GM19467 (cell line): ENCODE measurements around the gene PRPF4.
A peak's percentile ranks its signal among the peaks of the same experiment; 100 is the strongest.
"Not testable (repeated sequence)": the region's sequence is repeated elsewhere in the genome, so short reads cannot be mapped to it uniquely, and the experiment has no call there.

Source experiments
- ATAC-seq: cut with Tn5 transposase; IDR thresholded peaks from one replicate; pipeline ENCODE4 v1.9.1; 2021; ENCODE audit warnings: mild to moderate bottlenecking, moderate library complexity; ENCODE audit not compliant: unreplicated experiment

PRPF4 gene

DNA sequence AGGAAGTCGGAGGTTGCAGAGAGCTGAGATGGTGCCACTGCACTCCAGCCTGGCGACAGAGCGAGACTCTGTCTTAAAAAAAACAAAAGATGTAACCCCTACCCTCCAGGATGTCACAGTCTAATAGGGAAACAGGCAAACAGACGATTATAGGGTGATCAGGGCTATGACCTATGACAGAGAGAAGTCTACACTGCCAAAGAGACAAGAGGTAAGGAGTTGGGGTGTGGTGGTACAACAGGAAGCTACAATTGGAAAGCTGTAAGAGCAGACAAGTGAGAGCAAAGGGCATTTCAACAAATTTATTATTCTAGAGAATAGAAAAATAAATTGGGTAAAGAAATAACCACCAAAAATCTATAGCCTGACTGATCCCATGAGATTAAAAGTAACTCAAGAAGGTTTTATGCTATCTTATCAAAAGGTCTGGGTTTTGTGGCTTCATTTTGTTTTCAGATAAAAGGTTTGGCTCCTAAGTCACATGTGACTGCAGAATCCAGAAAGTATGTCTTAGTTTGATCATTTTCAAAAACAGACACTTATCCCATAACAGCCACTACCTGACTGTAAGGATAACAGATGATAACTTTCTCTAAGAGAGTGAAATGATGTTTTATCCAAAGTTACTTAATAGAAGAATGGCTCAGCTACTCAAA lies 7.4 kb upstream of the PRPF4 start:
- no peak for ATAC-seq

DNA sequence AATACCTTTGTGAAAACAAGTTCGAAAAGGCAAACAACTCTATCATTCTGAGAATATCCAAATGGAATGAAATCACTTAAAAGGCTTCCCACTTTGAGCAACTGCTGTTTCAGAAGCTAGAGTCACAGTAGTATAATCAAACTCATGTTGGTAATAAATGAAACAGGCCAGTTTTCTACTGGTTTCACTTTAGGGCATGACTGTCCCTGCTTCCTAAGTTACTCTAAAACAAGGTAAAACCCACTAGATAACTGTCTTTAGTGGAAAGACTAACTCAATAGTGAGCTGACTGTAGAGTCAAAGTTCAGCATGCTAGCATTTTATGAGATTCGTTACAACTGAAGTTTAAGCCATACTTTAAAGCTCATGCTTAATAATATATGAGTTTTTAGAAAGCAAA lies 6.1 kb upstream of the PRPF4 start:
- ATAC-seq: no peak

DNA sequence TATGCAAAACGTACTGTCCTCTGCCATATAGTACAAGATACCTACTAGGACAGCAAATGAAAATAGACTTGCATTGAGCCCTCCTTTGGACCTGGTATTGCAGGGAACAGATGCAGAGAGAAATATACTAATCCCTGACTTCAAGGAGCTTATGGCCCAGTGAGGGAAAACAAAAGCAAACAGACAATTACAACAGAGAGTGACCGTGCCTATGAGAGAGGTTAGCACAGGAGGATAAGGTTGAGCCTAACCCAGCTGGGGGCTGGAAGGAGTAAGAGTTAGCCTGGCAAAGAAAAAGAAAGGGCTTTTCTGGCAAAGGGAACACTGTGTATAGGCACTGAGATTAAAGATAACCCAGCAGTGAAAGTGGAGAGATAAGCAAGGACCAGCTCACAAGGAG lies 5.6 kb upstream of the PRPF4 start:
- no peak for ATAC-seq

DNA sequence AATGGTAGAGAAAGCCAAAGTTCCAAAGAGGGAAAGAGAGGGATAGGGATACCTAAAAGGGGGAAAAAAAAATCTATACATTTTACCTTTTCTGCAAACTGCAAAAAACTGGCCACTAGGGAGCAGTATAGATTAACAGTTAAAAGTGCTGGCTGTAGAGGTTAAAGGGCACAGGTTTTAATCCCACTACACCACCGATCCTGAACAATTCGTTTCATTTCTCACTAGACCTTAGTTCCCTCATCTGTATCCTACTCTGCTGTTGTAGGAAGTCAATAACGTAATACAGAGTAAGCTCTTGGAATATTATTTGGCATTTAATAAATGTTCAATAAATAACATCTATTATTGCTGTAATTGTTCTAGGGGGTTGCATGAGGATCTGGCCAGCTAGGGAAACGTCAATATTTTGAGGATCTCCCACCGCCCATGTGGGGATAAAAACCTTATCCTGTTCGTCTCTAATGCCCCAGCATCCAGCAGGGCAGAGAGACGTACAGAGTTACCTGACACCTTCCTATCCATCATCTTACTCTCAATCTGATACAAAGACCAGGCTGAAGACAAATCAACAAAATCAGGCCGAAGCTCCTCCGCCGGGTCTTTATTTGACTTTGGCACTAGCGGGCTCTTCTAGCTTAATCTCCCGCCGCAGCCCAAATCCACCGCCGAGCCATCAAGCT lies 843 bp upstream of the PRPF4 start:
- peak; percentile 12 for ATAC-seq

DNA sequence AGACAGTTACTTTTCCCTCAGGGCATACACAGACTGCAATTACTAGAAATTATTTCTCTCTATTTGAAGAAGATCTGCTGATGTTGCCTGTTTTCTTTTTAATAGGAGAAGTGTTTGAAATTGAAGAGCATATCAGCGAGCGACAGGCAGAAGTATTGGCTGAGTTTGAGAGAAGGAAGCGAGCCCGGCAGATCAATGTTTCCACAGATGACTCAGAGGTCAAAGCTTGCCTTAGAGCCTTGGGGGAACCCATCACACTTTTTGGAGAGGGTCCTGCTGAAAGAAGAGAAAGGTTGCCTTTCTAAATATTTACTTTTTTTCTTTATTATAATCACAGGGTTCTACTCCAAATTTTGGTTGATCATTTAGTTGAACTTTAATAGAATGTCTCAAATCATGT lies 3.4 kb downstream of the PRPF4 start:
- no peak for ATAC-seq

DNA sequence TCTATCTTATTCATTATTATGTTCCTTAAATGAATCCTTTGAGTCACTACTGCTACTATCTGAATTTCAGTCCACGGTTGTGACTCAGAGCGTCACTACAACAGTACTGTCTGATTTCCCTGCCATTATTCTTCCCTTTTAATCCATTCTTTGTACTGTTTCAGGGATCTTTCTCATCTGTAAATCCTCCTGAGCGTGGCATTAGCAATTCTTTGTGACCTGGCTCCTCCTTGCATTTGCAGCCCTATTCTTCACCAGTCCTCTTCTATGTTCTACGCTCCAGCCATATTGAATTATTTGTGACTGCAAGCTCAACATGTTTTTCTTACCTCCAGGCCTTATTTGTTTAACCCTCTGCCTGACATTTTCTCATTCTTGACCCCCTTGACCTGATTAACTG lies 5.9 kb downstream of the PRPF4 start:
- ATAC-seq: no peak

DNA sequence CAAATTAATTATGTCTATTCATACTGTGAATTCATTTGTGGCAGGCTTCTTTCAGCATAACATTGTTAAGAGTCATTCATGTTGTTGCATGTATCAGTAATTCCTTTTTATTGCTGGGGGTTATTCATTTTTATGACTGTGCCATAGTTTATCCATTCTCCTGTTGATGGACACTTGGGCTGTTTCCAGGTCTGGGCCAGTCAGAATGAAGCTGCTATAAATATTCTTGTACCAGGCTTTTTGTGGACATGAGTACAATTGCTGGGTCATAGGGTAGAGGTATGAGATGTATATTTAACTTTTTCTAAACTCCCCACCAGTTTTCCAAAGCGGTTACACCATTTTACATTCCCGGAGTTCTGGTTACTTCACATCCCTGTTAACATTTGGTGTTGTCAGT lies 13.6 kb downstream of the PRPF4 start:
- no peak for ATAC-seq

DNA sequence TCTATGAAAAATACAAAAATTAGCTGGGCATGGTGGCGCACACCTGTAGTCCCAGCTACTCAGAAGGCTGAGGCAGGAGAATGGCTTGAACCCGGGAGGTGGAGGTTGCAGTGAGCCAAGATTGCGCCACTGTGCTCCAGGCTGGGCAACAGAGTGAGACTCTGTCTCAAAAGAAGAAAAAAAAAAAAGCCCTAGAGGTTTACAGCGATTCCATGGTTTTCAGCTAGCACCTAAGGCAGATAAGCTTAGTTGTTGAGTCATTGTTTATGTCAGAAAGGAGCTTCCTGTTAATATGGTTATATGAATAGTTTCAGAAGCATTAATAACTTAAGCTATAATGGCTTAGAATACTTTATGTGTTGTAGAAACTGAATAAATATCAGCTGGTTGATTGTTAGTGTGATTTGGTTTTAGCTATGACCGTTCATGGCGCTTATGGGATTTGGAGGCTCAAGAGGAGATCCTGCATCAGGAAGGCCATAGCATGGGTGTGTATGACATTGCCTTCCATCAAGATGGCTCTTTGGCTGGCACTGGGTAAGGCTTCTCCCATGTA lies 14.7 kb downstream of the PRPF4 start:
- no peak for ATAC-seq

DNA sequence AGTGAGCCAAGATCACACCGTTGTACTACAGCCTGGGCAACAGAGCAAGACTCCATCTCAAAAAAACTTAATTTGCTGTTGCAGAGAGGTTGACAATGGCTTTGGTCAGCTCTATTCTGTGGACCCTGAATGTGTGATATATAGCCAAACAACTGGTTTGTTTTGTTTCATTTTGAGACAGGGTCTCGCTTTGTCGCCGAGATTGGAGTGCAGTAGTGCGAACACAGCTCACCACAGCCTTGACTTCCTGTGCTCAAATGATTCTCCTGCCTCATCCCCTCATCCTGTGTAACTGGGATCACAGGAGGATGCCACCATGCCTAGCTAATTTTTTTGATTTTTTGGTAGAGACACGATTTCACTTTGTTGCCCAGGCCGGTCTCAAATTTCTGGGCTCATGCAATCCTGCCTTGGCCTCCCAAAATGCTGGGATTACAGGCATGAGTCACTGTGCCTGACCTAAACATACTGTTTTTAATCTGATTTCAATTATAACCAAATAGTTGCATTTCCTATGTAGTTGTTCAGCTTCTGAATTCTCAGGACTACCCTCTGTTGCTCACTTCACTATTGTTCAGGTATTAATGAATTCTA lies 17.9 kb downstream of the PRPF4 start:
- no peak for ATAC-seq

DNA sequence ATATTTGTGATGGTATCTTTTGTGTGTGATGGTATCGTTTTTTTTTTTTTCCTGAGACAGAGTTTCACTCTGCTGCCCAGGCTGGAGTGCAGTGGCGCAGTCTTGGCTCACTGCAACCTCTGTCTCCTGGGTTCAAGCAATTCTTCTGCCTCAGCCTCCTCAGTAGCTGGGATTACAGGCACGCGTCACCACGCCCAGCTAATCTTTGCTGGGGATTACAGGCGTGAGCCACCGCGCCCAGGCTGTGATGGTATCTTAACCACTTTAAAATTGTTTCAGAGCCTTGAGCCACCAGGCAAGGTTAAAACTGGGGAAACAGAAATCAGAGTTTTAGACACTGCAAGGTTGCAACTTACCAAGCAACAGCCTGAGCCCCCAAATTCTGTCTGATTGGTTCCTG lies 20.8 kb downstream of the PRPF4 start:
- not testable (repeated sequence) for ATAC-seq

DNA sequence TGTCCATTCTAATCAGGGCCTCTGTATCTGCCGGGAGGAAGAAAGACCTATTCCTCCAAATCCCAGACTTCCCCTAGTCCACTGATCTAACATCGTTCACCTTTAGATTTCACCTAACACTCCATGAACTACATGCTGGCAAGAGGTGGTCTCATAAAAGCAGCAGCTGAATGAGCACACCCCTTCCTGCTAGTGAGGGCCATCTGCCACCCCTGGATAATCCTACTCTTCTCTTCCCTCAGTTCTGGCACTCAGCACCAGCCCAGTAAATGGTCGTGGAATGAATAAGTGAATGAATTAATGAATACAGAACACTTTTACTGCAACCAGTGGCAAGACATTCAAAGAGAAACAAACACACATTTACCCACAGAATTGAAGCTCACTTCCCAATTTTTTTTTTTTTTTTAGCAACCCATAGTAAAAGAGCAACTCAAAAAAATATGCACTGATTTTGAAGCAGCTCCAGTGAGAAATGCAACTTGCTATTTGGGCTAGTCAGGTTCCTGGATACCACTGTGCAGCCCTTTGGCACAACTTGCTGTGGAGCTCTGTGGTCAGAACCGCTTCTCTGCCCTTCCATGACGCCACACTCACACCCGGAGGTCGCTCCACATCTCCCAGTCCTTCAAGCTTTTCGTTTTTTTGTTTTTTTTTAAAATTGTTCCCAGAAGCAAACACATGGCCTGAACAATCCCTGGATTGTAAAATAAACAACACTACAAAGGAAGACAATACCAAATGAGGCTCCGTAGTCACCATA lies 21.5 kb downstream of the PRPF4 start:
- no peak for ATAC-seq

DNA sequence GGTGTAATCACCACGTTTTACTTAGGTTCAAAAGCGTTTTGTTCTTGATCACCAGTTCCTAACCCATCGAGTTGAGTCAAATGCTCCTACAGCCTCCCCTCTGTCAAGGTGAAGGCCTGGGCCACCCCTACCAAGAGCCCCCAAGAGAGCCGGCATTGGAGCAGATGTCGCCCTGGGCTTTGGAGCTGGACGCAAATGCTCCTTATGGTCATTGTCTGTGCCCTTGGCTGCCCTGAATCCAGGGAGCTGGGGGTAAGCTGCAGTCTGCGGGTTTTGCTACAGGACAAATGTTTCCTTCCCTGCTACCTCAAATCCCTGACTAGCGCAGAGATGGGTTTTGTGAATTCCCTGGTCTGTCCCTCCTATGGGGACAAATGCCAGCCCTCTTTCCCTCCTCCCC lies 22.9 kb downstream of the PRPF4 start:
- no peak for ATAC-seq

DNA sequence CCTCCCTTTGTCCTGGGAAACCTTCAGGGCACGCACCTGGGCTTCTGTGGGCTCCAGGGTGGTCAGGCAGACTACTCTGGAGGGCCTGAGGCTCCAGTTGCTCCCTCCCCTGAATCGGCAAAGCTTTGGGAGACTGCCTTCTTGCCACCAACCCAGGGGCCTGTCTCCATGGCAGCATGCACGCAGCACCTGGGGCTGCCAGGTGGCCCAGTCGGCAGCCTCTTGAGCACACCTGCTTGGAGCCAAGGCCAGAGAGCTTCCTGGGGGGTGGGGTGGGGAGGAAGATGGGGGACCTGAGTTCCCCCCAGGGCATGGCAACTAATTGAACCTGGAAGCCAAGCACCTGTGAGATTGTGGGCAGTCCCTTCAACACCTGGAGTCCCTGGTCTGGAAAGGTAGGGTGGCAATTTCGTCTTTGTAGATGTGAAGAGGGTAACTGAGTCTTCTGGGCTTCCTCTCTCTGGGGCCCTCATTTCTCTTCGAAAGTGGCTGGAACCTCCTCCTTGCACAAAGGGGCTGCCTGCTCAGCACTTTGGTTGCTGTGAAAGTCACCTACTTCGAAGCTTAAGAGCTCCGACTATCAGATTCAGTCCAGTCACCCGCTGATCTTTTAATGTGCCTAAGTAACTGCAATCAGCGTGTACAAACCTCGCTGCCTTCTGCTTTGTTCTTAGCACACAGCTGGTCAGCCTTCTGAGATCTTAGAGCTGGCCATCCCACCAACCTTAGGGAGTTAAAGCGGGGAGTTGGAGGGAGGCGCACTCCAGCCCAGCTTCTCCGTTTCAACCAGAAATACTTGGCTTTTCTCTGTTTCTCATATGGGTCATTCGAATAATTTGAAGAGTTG lies 23.7 kb downstream of the PRPF4 start:
- no peak for ATAC-seq

DNA sequence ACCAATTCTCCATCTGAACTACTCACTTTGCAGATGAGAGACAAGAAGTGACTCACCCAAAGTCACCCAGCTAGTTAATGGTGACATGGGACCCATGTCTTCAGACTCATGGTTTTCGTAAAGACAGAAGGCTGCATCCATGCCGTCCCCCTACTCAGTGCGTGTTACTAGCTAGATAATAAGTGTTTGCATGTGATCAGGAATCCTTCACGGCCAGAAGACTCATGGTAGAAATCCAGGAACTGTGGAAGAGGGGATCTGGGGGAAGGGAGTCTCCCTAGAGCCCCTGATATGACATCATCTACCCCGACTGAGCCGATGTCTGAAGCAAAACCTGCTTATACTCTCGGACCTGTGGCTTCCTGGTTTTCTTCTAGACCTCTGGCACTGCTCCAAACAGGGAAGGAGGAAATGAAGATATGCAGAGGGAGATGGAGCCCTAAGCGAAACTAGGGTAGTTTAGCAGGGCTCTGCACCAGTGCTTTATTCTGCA lies 24.4 kb downstream of the PRPF4 start:
- no peak for ATAC-seq

DNA sequence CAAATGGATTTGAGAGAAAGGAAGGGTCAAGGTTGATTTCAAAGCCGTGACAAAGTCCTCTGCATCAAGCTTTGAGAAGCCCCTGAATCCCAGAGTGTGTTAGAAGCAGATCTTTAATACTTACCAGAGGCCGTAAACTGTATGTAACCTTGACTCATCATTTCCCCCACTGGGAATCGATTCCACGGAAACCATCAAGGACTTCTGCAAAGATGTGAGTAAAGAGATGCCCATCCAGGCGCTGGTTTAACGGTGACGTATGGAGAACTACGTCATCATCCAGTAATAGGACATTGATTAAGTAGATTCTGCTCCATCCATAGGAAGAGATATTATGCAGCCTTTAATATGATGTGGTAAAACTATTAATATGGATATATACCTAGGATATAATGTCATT lies 26.1 kb downstream of the PRPF4 start:
- no peak for ATAC-seq

DNA sequence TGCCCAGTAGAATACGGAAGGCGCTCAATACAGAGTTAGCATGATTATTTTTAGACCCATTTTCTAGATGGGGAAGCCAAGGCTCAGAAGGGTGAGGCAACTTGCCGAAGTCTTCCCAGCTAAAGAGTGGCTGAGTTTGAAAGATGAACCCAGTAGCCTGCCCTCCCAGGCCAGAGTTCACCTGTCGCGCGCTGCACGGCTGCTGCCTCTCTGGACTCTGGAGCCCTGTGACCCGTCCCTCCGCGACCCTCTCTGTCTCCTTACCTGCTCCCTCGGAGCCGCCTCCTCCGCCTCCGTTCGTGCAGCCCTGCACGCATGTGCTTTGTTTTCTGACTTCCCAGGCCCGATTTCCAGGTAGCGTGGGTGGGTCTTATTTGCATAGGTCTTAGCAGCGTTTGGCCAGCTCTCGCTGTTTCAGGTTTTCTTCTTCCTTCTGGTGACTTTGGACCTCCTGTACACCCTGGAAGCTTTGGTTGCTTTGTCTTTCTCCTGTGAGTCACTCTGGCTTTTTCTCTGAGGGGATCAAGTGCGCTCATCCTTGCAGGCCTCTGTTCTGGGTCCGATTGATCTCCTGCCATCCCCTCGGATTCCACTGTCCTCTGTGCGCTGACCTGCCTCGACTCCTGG lies 27.4 kb downstream of the PRPF4 start, which contains the start of gene RNF183:
TSS of gene RNF183 (minus strand) at position 585 of the 627 bp plus-strand sequence. CDS start 5,192 bp downstream, outside the sequence.
- ATAC-seq: no peak

DNA sequence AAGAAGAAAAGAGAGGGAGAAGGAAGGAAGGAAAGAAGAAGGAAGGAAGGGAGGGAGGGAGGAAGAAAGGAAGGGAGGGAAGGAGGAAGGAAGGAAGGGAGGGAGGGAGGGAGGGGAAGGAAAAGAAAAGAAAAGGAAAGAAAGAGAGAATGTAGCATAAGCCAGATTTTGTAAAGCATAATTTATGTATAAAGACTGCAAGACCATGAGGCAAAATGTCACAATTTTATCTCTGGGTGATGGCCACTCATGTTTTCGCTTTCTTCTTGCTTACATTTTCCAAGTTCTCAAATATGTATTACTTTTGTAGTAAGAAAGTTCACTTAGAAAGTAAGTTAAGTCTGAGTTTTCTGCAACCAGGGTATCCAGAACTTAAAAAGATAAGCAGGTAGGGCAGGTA lies 31.1 kb downstream of the PRPF4 start:
- no peak for ATAC-seq

DNA sequence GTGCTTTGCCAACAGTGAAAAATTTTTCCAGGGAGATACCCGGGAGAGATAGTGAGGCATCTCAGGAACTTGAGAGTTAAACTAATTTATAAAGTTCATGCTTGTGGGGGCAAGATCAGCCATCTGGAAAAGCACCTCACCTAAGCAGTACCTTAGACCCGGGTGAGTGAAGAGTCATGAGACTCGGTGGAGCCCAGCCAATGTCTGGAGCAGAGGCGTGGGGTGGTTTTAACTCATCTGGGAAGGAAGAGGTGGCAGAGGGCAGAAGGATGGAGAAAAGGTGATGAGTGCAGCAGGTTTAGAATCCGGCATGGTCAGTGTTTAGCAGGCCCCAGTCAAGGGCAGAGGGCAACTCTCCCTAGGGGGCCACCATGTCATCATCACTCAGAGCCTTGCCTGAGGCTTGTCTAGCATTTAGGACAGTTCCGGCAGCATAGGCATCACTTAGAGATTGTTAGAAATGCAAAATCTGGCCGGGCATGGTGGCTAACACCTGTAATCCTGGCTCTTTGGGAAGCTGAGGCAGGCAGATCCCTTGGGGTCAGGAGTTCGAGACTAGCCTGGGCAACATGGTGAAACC lies 32.0 kb downstream of the PRPF4 start:
- no peak for ATAC-seq

DNA sequence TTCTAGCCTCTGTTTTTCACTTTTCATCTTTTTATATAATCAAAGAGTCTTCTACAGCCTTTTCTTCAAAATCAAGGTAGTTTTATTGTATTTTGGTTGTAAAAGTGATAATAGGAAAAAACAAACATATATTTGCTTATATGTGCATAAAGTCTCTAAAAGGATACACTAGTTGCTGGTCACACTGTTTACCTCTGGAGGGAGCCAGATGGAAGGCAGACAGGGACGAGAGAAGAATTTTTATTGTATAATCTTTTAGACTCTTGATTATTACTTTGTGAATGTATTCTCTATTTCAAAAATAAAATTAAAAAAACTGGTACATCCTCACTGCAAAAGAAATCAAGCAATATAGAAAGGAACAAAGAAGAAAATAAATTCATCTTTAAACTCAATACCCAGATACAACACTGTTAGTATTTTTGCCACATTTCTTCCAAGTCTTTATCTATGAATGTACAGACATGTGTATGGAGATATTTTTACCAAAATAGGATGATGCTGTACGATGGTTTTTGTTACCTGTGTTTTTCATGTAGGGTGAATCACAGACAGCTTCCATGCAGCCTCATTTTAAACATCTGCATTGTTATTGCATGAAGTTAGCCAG lies 33.9 kb downstream of the PRPF4 start:
- no peak for ATAC-seq
